GM19240 (cell line): ENCODE measurements around the gene HNRNPA1.
"Not testable (repeated sequence)": the region's sequence is repeated elsewhere in the genome, so short reads cannot be mapped to it uniquely, and the experiment has no call there.

Experiments
- DNase-seq: peaks from one replicate; pipeline ENCODE4 v3.0.0; 2011; ENCODE audit warnings: low spot score; ENCODE audit not compliant: insufficient read length

The HNRNPA1 gene

GRCh38 chr12:54273981-54274380 is 6.5 kb upstream of the HNRNPA1 start:
- DNase-seq, result no peak

GRCh38 chr12:54276368-54276767 is 4.2 kb upstream of the HNRNPA1 start:
- DNase-seq, result no peak

- DNase-seq, result no peak
Measured at GRCh38 chr12:54277823-54278276, 2.7 kb upstream of the HNRNPA1 start.

GRCh38 chr12:54279227-54279631 is 1.3 kb upstream of the HNRNPA1 start:
- DNase-seq, result no peak

GRCh38 chr12:54279632-54280467 is 676 bp upstream of the HNRNPA1 start, which contains the start of gene CBX5:
TSS of gene CBX5 (minus strand) at chr12:54280122. CDS start at chr12:54257650, 22,472 bp downstream.
- DNase-seq, result peak; percentile 82

- not testable (repeated sequence) for DNase-seq
Measured at GRCh38 chr12:54281261-54281638, 724 bp downstream of the HNRNPA1 start.

- not testable (repeated sequence) for DNase-seq
Measured at GRCh38 chr12:54281694-54282093, 1.2 kb downstream of the HNRNPA1 start.

- no peak for DNase-seq
Measured at GRCh38 chr12:54282949-54283593, 2.5 kb downstream of the HNRNPA1 start.

- not testable (repeated sequence) for DNase-seq
Measured at GRCh38 chr12:54284070-54284780, 3.7 kb downstream of the HNRNPA1 start.

- no peak for DNase-seq
Measured at GRCh38 chr12:54285150-54286041, 4.9 kb downstream of the HNRNPA1 start.

- DNase-seq, result no peak
Measured at GRCh38 chr12:54286042-54287030, 5.8 kb downstream of the HNRNPA1 start.

GRCh38 chr12:54287261-54288157 is 7.0 kb downstream of the HNRNPA1 start:
- no peak for DNase-seq

GRCh38 chr12:54292083-54292930 is 11.8 kb downstream of the HNRNPA1 start:
- DNase-seq, result no peak

- no peak for DNase-seq
Measured at GRCh38 chr12:54292931-54293241, 12.4 kb downstream of the HNRNPA1 start.

- DNase-seq, result no peak
Measured at GRCh38 chr12:54294152-54294952, 13.8 kb downstream of the HNRNPA1 start.

- DNase-seq, result no peak
Measured at GRCh38 chr12:54294953-54295566, 14.5 kb downstream of the HNRNPA1 start.
